Stimulated activated naive CD4-positive, alpha-beta T cell treated with Interleukin-2 at 50 U/mL for 16 hours (primary cell): Measurements from ENCODE around the gene SUMF1.

ENCODE experiments used
- DNase-seq: peaks from one replicate; lab custom pipeline; 2025; lab: John Stamatoyannopoulos, UW

SUMF1 gene

DNA sequence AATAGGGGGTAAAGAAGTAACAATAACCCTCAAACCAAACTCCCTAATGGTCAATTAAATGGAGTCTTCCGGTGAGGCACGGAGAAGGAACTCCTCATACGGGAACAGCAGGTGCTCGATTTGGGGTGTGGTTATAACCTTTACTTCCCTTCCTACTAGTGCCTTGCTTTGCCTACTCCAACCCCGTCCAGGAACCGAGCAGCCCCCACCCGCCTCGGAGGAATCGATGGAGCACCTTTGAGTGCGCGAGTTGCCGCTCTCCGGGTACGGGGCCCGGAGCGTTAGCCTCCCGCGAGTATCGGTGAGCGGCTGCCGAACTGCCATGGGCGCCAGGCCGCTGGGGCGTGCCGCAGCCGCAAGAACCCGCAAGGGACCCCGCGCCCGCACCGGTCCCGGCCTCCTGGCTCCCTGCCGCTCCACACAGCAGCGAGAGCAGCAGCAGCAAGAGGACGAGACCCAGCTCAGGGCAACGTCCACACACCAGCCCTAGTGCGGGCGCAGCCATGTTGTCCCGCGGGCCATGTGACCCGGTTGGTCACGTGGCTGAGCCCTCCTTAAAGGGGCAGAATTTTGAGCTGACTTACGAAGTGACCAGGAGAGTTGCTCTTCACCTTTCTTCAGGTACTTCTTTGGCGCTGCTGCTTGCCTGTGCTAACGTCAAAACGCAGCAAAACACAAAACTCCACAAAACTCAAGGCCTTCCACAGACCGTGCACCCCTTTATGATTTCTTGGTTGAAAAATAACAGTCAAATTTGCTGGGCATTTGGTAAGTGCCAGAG, at the start of gene SUMF1:
Gene SUMF1 (minus strand): TSS at position 529 of the 781 bp plus-strand sequence. CDS start 24 bp downstream, at position 505.
- peak; percentile 68 for DNase-seq

DNA sequence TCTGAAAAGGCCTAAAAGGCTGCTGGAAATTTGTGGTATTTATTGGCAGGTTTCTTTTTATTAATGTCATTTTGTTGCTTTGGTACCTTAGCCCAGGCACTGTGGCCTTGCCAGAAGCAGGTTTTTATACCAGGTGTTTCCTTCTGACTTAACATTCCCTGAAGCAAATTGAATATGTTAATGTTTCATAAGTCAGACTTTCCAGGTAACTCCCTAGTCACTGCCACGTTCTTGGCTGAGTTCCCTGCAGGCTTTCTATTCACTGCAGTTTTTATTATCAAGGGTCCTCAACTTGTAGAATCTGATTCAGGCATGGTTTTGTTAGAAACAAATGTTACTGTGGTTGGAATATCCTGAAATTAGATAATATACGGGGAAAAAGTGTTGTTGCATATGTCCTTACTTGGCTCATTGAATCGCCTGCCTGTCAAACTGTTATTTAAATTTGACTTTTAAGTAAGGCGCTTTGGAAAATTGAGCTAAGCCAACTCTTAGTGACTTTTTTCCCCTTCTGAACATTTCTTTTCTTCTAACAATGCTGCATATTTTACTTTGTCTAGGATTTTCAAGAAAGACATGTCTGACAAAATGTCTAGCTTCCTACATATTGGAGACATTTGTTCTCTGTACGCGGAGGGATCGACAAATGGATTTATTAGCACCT, 49.0 kb upstream of the SUMF1 start:
- no peak for DNase-seq

DNA sequence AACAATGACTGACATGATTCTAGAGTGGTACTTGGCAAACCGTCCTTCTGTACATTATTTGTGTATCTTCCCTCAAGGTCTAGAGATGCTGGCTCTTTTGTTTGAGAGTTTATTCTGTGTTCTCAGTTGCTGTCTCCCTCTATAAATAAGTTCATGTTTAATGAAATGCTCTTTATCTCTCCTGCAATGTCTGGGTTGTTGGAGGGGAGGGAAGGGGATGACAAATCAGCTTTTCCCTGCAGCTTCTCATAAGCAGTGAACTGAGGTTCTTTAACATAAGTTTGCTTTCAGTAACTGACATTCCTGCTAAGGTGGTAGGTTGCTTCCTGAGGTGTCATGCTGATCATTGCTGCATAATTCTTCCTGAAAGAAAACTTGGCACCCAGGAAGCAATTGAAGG, 47.8 kb upstream of the SUMF1 start:
- DNase-seq, result no peak

- DNase-seq, result no peak
Observed at GRCh38 chr3:4514321-4514720, 47.3 kb upstream of the SUMF1 start.

- no peak for DNase-seq
Observed at GRCh38 chr3:4512895-4513616, 46.0 kb upstream of the SUMF1 start.

GRCh38 chr3:4511491-4512262, 44.6 kb upstream of the SUMF1 start:
- no peak for DNase-seq

- no peak for DNase-seq
Observed at GRCh38 chr3:4509983-4510755, 43.1 kb upstream of the SUMF1 start.

DNA sequence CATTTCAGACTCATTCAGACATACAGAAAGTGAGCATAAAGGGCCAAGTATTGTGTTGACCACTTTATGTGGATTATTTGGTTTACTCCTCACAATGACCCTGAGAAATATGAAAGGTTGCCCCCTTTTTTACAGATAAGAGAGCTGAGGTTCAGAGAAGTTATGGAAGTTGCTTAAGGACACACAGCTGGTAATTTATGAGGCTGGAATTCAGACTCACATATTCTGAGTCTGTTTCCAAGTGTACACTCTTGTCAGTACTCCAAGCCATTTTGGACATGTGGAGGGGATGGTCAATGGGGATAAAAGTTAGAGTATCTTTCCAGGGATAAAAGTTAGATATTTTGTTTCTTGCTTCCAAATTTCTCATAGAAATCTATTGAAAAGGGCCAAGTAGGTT, 42.0 kb upstream of the SUMF1 start:
- DNase-seq, result no peak

DNA sequence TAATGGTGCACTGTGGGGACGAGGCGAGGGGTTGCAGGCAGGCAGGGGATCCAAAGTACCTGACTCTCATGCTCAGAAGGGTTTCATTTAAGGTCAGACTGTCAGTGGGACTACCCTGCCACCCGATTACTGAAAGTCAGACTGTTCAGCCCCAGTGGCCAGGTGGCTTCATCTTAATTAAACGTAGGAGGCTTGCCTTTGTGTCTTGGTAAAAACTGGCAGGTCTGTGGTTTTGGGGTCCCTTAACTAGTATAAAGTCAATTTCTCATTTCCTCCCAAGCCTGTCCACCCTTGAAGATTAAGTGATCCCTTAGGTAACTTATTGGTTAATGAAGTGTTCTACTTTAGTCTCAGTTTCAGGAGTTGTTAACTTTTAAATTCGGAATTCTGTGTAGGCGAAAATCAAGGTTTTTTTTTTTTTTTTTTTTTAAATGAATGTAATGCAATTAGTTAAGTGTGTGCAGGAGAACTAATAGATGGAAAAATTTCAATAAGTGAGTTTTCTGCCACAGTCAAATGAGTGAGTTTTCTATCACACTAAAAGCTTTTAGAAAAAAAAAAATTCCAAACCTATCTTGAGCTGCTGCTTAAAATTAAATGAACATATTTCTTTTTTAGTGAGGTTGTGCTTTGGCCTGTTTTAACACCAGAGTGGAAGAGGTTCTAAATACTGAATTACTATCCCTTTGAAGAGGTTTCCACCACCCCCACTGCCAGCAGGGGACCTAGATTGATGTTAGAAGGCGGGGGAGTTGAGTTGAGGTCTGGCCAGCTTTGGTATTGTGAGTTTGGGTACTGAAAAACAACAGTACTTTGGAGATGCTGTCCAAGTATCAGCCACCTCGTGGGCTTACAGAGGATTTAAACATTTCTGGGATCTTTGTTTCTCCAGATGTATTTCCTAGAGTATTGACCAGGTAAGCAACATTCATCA, 41.2 kb upstream of the SUMF1 start:
- no peak for DNase-seq

GRCh38 chr3:4507024-4507596, 40.0 kb upstream of the SUMF1 start:
- DNase-seq, result no peak

DNA sequence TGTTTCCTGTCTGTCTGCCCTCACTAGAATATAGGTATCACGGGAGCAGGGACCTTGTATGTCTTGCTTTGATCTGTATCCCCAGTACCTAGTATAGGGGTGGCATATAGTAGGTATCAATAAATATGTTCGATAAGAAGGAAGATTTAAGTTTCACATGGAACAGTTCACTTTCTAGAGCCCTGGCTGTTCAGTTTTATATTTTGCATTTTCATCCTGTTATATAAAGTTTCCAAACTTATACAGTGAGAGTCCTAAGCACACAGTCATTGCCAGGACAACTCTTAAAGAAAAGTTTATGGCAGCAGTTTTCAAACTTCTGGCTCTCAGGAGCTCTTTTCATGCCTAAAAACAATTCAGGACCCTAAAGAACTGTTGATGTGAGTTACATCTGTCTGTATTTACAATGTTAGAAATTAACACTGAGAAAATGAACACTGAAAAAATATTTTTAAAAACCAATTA, 39.5 kb upstream of the SUMF1 start:
- no peak for DNase-seq

- no peak for DNase-seq
Observed at GRCh38 chr3:4505688-4506558, 38.9 kb upstream of the SUMF1 start.

DNA sequence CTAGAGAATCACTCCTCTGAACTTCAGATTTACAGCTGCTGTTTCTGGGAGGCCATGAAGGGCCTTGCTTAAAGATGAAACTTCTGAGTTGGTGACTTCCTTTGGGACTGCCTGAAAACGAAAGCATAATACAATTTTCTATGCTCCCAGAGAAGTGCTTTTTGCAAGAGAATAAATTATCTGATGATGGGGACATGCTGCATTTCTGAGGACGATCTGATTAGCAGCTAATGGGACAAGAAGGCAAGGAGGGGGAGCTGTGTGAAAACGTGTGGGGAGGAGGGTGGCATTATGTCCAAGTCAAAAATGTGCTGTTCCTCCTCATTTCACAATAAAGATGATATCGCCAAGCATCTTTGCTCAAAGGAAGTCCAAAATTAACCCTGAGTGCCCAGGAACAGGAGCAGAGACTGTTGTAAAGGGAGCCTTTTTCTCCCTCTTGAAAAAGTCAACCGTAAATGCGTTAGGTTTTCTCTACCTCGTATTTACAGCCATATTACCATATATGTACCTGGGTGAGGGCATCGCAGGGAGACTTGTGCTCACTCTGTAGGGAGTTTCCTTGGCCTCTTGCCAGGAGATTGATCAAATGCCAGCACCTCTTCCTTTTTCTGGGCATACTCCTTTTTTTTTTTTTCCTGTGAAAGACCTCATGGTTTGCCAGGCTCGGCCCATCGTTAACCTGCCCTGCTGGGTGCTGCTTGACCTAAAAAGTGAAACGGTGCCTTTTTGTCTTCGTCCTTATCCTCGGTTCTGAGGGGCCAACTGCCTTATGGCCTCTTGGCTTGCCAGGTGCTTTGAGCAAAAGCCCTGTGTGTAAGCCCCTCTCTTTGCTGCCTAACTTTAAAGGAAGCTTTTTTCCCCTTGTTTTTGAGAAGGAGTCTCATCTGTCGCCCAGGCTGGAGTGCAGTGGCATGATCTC, 37.5 kb upstream of the SUMF1 start:
- no peak for DNase-seq

GRCh38 chr3:4503050-4503449, 36.0 kb upstream of the SUMF1 start:
- no peak for DNase-seq

DNA sequence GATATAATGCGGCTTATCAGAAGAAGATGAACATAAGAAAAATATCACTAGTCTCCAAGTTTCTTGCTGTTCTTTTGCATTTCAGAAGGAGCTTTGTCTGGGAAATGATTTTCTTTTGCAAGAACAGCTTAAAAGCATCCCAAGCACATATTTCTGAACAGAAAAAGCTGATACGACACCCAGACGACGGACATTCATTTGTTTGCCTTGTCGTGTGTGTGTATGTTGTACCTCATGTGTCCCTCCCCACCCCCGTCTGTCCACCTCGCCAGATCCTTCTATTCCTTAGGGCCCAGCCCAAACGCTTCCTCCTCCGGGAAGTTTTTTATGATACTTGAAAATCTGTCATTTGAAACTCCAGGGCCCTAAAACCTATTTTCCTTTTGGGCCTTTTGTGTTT, 34.9 kb upstream of the SUMF1 start:
- DNase-seq, result no peak

DNA sequence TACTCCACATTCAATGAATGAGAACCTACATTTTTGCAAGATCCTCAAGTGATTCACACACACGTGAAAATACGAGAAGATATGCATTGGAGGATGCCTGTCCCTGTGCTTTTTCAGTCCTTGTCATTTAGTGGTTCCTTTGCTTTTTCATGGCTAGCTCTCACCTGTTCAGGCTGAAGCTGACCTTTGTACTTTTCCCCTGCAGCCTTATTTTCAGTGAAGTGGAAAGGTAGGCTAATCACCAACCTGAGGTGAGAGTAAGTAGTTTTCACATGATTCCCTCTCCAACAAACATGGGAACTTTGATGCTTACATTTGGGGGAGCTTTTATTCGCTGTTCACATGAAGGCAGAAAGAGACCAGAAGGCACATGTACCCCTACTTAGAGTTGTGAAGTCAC, 34.4 kb upstream of the SUMF1 start:
- DNase-seq, result no peak

GRCh38 chr3:4498446-4498845, 31.4 kb upstream of the SUMF1 start:
- no peak for DNase-seq

GRCh38 chr3:4497843-4498324, 30.8 kb upstream of the SUMF1 start:
- DNase-seq, result no peak
